Right atrium auricular region (tissue), 2 donors: Measurements from ENCODE around the gene TK1. TPM values are rescaled to one million over a fixed set of nuclear protein-coding genes. Genes with fewer than 3 reads are reported as not detected.

Experiments used
- DNase-seq: peaks from one replicate; pipeline ENCODE4 v3.0.0-alpha.2; 2019; ENCODE audit warnings: low spot score
- H3K27ac ChIP-seq, 2 donors: fragments of 200-600 bp; sonication (generic); 1 replicate in 1 of 2; 2 replicates in 1 of 2; pipeline ENCODE4 v1.5.1; 2016 to 2019
- H3K27me3 ChIP-seq, 2 donors: fragments of 200-600 bp; sonication (generic); one replicate each; pipeline versions ENCODE4 v1.5.1 to v1.6.0; 2017 to 2019
- H3K36me3 ChIP-seq: fragments of 200-600 bp; sonication (generic); one replicate; pipeline ENCODE4 v1.5.1; 2016
- H3K4me1 ChIP-seq, 2 donors: fragments of 200-600 bp; sonication (generic); one replicate each; pipeline versions ENCODE4 v1.5.1 to v1.6.0; 2017 to 2019
- H3K4me3 ChIP-seq, 2 donors: fragments of 200-600 bp; sonication (generic); 1 replicate in 1 of 2; 2 replicates in 1 of 2; pipeline ENCODE4 v1.5.1; 2017 to 2019; ENCODE audit warnings: mild to moderate bottlenecking in 1 of 2, moderate library complexity in 1 of 2
- H3K9me3 ChIP-seq, 2 donors: fragments of 200-600 bp; sonication (generic); one replicate each; pipeline ENCODE4 v1.5.1; 2019
- total RNA-seq, 2 donors: library from RNA; depleted of rRNA; stranded (reverse); fragments of >200 nt; gene quantifications; one replicate each; pipeline ENCODE4 v1.1.0, GENCODE V29; 2016
- TF ChIP-seq, protein P1 (sequence below), 2 donors: fragments of 200-600 bp; sonication (generic); IDR thresholded peaks; one replicate each; pipeline ENCODE4 v1.5.1; 2019; ENCODE audit warnings: antibody characterized with exemption in 2 of 2

The TK1 gene
- total RNA-seq, 2 donors from 2014 or later: 2.2 TPM

GRCh38 chr17:78154903-78155811, 31.7 kb downstream of the TK1 start:
- H3K4me3 ChIP-seq: no peak overlapping the region
- H3K27me3 ChIP-seq: no peaks in the 10 kb centered on the region
- H3K4me1 ChIP-seq: peaks cover 0 to 5% of the 10 kb centered on the region in 2 donors
- TF ChIP-seq, protein P1, sequence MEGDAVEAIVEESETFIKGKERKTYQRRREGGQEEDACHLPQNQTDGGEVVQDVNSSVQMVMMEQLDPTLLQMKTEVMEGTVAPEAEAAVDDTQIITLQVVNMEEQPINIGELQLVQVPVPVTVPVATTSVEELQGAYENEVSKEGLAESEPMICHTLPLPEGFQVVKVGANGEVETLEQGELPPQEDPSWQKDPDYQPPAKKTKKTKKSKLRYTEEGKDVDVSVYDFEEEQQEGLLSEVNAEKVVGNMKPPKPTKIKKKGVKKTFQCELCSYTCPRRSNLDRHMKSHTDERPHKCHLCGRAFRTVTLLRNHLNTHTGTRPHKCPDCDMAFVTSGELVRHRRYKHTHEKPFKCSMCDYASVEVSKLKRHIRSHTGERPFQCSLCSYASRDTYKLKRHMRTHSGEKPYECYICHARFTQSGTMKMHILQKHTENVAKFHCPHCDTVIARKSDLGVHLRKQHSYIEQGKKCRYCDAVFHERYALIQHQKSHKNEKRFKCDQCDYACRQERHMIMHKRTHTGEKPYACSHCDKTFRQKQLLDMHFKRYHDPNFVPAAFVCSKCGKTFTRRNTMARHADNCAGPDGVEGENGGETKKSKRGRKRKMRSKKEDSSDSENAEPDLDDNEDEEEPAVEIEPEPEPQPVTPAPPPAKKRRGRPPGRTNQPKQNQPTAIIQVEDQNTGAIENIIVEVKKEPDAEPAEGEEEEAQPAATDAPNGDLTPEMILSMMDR (IDR thresholded peaks at IDR 0.05): no peak
- H3K36me3 ChIP-seq: no peaks in the 10 kb centered on the region
- H3K27ac ChIP-seq: no peak overlapping the region
- DNase-seq: no peak
- no peaks in the 10 kb centered on the region for H3K9me3 ChIP-seq

GRCh38 chr17:78151514-78152008, 35.3 kb downstream of the TK1 start:
- H3K27me3 ChIP-seq: no peaks in the 10 kb centered on the region
- no peak for DNase-seq
- H3K4me1 ChIP-seq: peaks cover 0 to 5% of the 10 kb centered on the region in 2 donors
- H3K9me3 ChIP-seq: no peaks in the 10 kb centered on the region
- H3K27ac ChIP-seq: no peak overlapping the region
- no peak overlapping the region for H3K4me3 ChIP-seq
- H3K36me3 ChIP-seq: no peaks in the 10 kb centered on the region
- TF ChIP-seq, protein P1 (IDR thresholded peaks at IDR 0.05): no peak

- Histone ChIP-seq H3K36me3 (no peaks in the 10 kb centered on the region), H3K27me3 (no peaks in the 10 kb centered on the region), H3K4me3 (no peak overlapping the region), H3K27ac (no peak overlapping the region), H3K9me3 (no peaks in the 10 kb centered on the region), H3K4me1 (peaks cover 0 to 28% of the 10 kb centered on the region in 2 donors)
- TF ChIP-seq, protein P1 (IDR thresholded peaks at IDR 0.05): no peak
- no peak for DNase-seq
These were observed 38.4 kb downstream of the TK1 start for GRCh38 chr17:78148286-78149016.

DNA sequence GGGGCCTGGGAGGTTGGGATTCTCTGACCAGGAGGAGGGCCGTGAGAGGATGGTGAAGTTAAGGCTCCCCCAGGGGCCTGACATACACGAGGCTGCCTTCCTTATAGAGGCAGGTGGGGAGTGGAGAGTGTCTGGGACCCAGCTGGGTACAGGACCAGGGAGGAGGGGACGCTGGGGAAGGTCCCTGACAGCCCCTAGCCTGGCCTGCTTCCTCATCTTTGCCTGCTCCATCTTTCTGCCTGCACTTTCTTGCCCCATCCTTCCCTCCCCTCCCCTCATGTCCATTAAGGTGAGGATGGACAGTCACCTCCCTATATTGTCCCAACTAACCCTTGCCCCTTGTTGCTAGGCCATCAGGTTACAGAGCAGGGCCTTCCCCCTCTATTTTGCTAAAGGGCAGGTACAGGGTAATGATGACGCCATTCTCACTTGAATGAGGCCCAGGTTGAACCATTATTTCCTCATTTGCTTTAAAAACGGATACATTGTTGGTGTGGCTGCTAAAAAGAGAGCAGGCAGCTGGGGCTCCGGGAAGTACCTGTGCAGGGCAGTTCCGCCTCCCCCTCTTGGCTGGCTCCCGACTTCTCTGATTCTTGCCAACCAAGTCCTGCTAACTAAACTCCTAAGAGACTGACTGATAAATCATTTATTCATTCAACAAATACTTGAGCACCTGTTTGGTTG, 39.4 kb downstream of the TK1 start:
- peaks cover 0 to 32% of the 10 kb centered on the region in 2 donors for H3K4me1 ChIP-seq
- H3K36me3 ChIP-seq: no peaks in the 10 kb centered on the region
- no peaks in the 10 kb centered on the region for H3K27me3 ChIP-seq
- TF ChIP-seq, protein P1 (IDR thresholded peaks at IDR 0.05): no peak
- H3K9me3 ChIP-seq: no peaks in the 10 kb centered on the region
- no peak for DNase-seq
- no peak overlapping the region for H3K4me3 ChIP-seq
- H3K27ac ChIP-seq: no peak overlapping the region

DNA sequence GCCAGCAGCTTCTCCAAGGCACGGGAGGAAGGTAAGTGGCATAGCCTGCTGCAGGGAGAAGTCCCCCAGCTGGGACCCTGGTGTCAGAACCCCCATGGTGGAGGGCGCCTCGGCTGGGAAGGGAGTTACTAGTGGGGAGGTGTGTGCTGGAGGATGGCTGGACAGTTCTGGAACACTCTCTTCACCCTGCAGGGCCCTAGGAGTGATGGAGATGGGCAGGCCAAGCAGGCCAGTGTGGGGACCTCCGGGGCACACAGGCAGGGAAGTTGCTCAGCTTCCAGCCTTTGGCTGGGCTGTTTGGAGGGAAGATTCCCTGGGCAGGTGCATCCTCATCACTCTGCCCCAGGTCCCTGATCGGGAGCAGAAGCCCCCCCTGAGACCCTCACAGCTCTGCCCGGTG, 40.0 kb downstream of the TK1 start:
- H3K27ac ChIP-seq: no peak overlapping the region
- no peak for DNase-seq
- peaks cover 0 to 32% of the 10 kb centered on the region in 2 donors for H3K4me1 ChIP-seq
- no peaks in the 10 kb centered on the region for H3K27me3 ChIP-seq
- TF ChIP-seq, protein P1 (IDR thresholded peaks at IDR 0.05): no peak
- H3K9me3 ChIP-seq: no peaks in the 10 kb centered on the region
- no peak overlapping the region for H3K4me3 ChIP-seq
- H3K36me3 ChIP-seq: no peaks in the 10 kb centered on the region
